K562 (cell line): ENCODE data around the gene ZDHHC17. TPM values are rescaled to one million over a fixed set of nuclear protein-coding genes. Genes with fewer than 3 reads are reported as not detected.
A peak's percentile ranks its signal among the peaks of the same experiment; 100 is the strongest.

Experiments used
- ATAC-seq: fragments of 200-7000 bp; cut with Tn5 transposase; 3 replicates; pipeline ENCODE4 v1.9.1; 2020; ENCODE audit warnings: moderate library complexity
- BruUV-seq: library from RNA; stranded (reverse); fragments of 400-500 nt; replicated peaks from 2 replicates; lab custom pipeline; 2021; lab: Mats Ljungman, UMichigan
- CTCF ChIA-PET: fragments of 300-600 bp; formaldehyde crosslinking; extraction: SDS; loops from one replicate; lab custom pipeline; 2021; ENCODE audit warnings: low intra/inter-chr PET ratio; lab: Yijun Ruan, JAX
- POLR2A ChIA-PET: fragments of 300-600, 350-650 bp; sonication (Branson Sonifier 250); formaldehyde crosslinking; extraction: SDS; loops from one replicate; lab custom pipeline; 2021; ENCODE audit warnings: antibody characterized with exemption, inconsistent platforms; lab: Yijun Ruan, JAX
- DNase-seq, 4 experiments: peaks; one replicate each; pipeline versions ENCODE4 v3.0.0 to v3.0.0-alpha.2; 2011 to 2018; ENCODE audit warnings: low spot score in 3 of 4, mixed read lengths in 3 of 4; ENCODE audit errors: extremely low read depth in 1 of 4
- FAIRE-seq: peaks from 2 replicates; lab custom pipeline; 2011; peaks lifted over from hg19 to GRCh38; lab: Jason Lieb, UNC
- H2AFZ ChIP-seq: 2 replicates; pipeline ENCODE4 v1.6.0; 2011; ENCODE audit warnings: low read depth, low read length, control low read depth, inconsistent platforms
- H3K27ac ChIP-seq: fragments of 200-600 bp; 3 replicates; pipeline ENCODE4 v1.8.0; 2011; ENCODE audit warnings: low read depth, mild to moderate bottlenecking, control low read depth, inconsistent platforms, low read length, moderate library complexity, mixed read lengths; ENCODE audit errors: extremely low read depth
- H3K27me3 ChIP-seq, 2 experiments: fragments of 300-600 bp in 1 of 2; 2 replicates in 1 of 2; 3 replicates in 1 of 2; pipeline versions ENCODE4 v1.6.0 to v1.8.0; 2011; ENCODE audit warnings: inconsistent platforms in 2 of 2, low read length in 2 of 2, mild to moderate bottlenecking in 1 of 2, mixed read lengths in 1 of 2, moderate library complexity in 1 of 2; ENCODE audit not compliant: control insufficient read depth in 2 of 2, insufficient read depth in 2 of 2
- H3K36me3 ChIP-seq: fragments of 300-600 bp; 3 replicates; pipeline ENCODE4 v1.8.0; 2011; ENCODE audit warnings: mild to moderate bottlenecking, low read length, inconsistent platforms; ENCODE audit not compliant: control insufficient read depth, insufficient read depth
- H3K4me1 ChIP-seq, 2 experiments: fragments of 200-600 bp in 1 of 2; replicated peaks in 1 of 2; 2 replicates in 1 of 2; 3 replicates in 1 of 2; pipeline versions ENCODE4 v1.5.1 to v1.8.0; 2011; ENCODE audit warnings: inconsistent platforms in 2 of 2, low read length in 2 of 2, mild to moderate bottlenecking in 1 of 2, mixed read lengths in 1 of 2, moderate library complexity in 1 of 2; ENCODE audit not compliant: control insufficient read depth in 2 of 2, insufficient read depth in 2 of 2
- H3K4me2 ChIP-seq: 2 replicates; pipeline ENCODE4 v1.6.1; 2011; ENCODE audit warnings: low read length, control low read depth, inconsistent platforms, mixed read lengths; ENCODE audit not compliant: insufficient read depth
- H3K4me3 ChIP-seq: fragments of 200-600 bp; sonication (generic), shearing (Covaris generic); 2 replicates; pipeline ENCODE4 v1.5.1; 2016; ENCODE audit warnings: control low read depth, inconsistent platforms
- H3K79me2 ChIP-seq: fragments of 200-600 bp; 3 replicates; pipeline ENCODE4 v1.8.0; 2011; ENCODE audit warnings: low read length, inconsistent platforms; ENCODE audit not compliant: control insufficient read depth, insufficient read depth
- H3K9ac ChIP-seq, 2 experiments: 2 replicates each; pipeline versions ENCODE4 v1.6.0 to v1.6.1; 2011; ENCODE audit warnings: low read depth in 2 of 2, low read length in 2 of 2, control low read depth in 1 of 2, inconsistent platforms in 1 of 2, mild to moderate bottlenecking in 1 of 2, mixed read lengths in 1 of 2; ENCODE audit not compliant: insufficient read depth in 1 of 2
- H3K9me1 ChIP-seq: one replicate; pipeline ENCODE4 v1.6.0; 2011; ENCODE audit warnings: inconsistent platforms, mild to moderate bottlenecking, low read length, moderate library complexity; ENCODE audit not compliant: control insufficient read depth, insufficient read depth
- H3K9me3 ChIP-seq: replicated peaks from 2 replicates; pipeline ENCODE4 v1.5.1; 2011; ENCODE audit warnings: low read depth, low read length, inconsistent platforms; ENCODE audit not compliant: control insufficient read depth, insufficient read depth
- H4K20me1 ChIP-seq: replicated peaks from 2 replicates; pipeline ENCODE4 v1.6.1; 2011; ENCODE audit warnings: low read length, inconsistent platforms, mixed read lengths; ENCODE audit not compliant: control insufficient read depth, insufficient read depth
- ARNT ChIP-seq, 2 experiments: fragments of 450-650 bp; IDR thresholded peaks; 2 replicates each; pipeline ENCODE4 v1.6.1; 2016; ENCODE audit warnings: mild to moderate bottlenecking in 1 of 2
- BACH1 ChIP-seq: fragments of 200-800 bp; sonication (Bioruptor generic); IDR thresholded peaks from 2 replicates; pipeline ENCODE4 v1.6.1; 2016; ENCODE audit warnings: missing genetic modification characterization, missing compliant biosample characterization
- BRF2 ChIP-seq: IDR thresholded peaks from 3 replicates; pipeline ENCODE4 v1.6.1; 2011; ENCODE audit warnings: borderline replicate concordance, mild to moderate bottlenecking; ENCODE audit not compliant: insufficient read length, insufficient read depth
- CREBBP ChIP-seq: IDR thresholded peaks from one replicate; pipeline ENCODE4 v1.6.1; 2012; ENCODE audit warnings: low read depth, mild to moderate bottlenecking, control low read depth, inconsistent platforms, low read length
- KLF6 ChIP-seq: fragments of 250-450 bp; sonication (Bioruptor Pico); IDR thresholded peaks from 2 replicates; pipeline ENCODE4 v1.4.0; 2020; ENCODE audit warnings: mild to moderate bottlenecking, moderate library complexity, borderline replicate concordance
- MAFF ChIP-seq: IDR thresholded peaks from 2 replicates; pipeline ENCODE4 v1.6.1; 2012; ENCODE audit warnings: low read length, improper control_type of control experiment
- NFE2 ChIP-seq: IDR thresholded peaks from 2 replicates; pipeline ENCODE4 v1.6.1; 2014; ENCODE audit warnings: antibody characterized with exemption, low read depth
- NR2C1 ChIP-seq, 2 experiments: fragments of 450-650 bp; IDR thresholded peaks; 2 replicates each; pipeline ENCODE4 v1.6.1; 2017; ENCODE audit warnings: mild to moderate bottlenecking in 2 of 2, antibody characterized with exemption in 1 of 2, inconsistent platforms in 1 of 2, missing compliant biosample characterization in 1 of 2, missing genetic modification characterization in 1 of 2
- PTBP1 ChIP-seq: fragments of 200-400 bp; formaldehyde crosslinking; IDR thresholded peaks from 2 replicates; pipeline ENCODE4 v1.6.1; 2017; ENCODE audit warnings: low read depth, low read length
- SPI1 ChIP-seq: IDR thresholded peaks from 2 replicates; pipeline ENCODE4 v1.6.1; 2011; ENCODE audit warnings: low read depth, low read length, control low read depth, borderline replicate concordance
- TOE1 ChIP-seq, 2 experiments: fragments of 450-650 bp in 1 of 2; sonication (generic) in 1 of 2; formaldehyde crosslinking in 1 of 2; IDR thresholded peaks; 2 replicates each; pipeline versions ENCODE4 v1.7.1 to v1.8.0; 2016 to 2022; ENCODE audit warnings: borderline replicate concordance in 2 of 2, mild to moderate bottlenecking in 2 of 2, antibody characterized with exemption in 1 of 2, inconsistent platforms in 1 of 2, low read depth in 1 of 2, missing genetic modification reagents in 1 of 2, moderate library complexity in 1 of 2
- ZFP36 ChIP-seq: fragments of 150-350 bp; IDR thresholded peaks from 2 replicates; pipeline ENCODE4 v1.6.1; 2018; ENCODE audit warnings: low read length, low read depth; ENCODE audit not compliant: partially characterized antibody
- ZNF551 ChIP-seq: fragments of 250-450 bp; sonication (Bioruptor Pico); IDR thresholded peaks from 2 replicates; pipeline ENCODE4 v1.5.0; 2021; ENCODE audit warnings: mild to moderate bottlenecking, moderate library complexity
- ZNF583 ChIP-seq: fragments of 250-450 bp; sonication (Bioruptor Pico); IDR thresholded peaks from 2 replicates; pipeline ENCODE4 v1.4.0; 2020
- ZNF76 ChIP-seq: fragments of 250-450 bp; sonication (Bioruptor Pico); IDR thresholded peaks from 2 replicates; pipeline ENCODE4 v1.4.0; 2020; ENCODE audit warnings: mild to moderate bottlenecking, moderate library complexity, borderline replicate concordance
- WGBS: fragments of 100-300 bp; shearing (Covaris generic); methylation state at CpG from one replicate; pipeline ENCODE4 v1.1.6; 2016; ENCODE audit warnings: low coverage, mixed read lengths; ENCODE audit not compliant: insufficient coverage; ENCODE audit errors: missing lambda C conversion rate; 5-methylcytosine and 5-hydroxymethylcytosine counted together
- in situ Hi-C: fragments of 300-500 bp; cut with MboI; formaldehyde crosslinking; loops from 4 replicates; pipeline ENCODE4 v1.15.0; 2018; ENCODE audit warnings: inconsistent platforms, mixed read lengths
- intact Hi-C: fragments of 100-400 bp; cut with micrococcal nuclease; formaldehyde crosslinking; loops from 2 replicates; pipeline ENCODE4 v1.14.2; 2022
- polyA plus RNA-seq, 8 experiments: library from polyadenylated mRNA; depleted of rRNA in 4 of 8; stranded (reverse) in 5 of 8; unstranded in 3 of 8; fragments of >200 nt; fragmentation: Nextera tagmentation in 2 of 8; fragmentation: Illumina TruSeq in 1 of 8; extraction: Ambion mirVana in 2 of 8; extraction: Trizol in 1 of 8; gene quantifications; 2 replicates each; pipeline versions ENCODE4 v1.2.1 to v1.2.3, GENCODE V29; 2011 to 2014; ENCODE audit warnings: inconsistent platforms in 1 of 8, missing spikeins in 1 of 8
- total RNA-seq, 7 experiments: library from RNA; depleted of rRNA in 6 of 7; stranded (reverse); fragments of >200 nt in 6 of 7; fragmentation: Illumina TruSeq in 2 of 7; extraction: Trizol in 2 of 7; gene quantifications; 2 replicates each; pipeline versions ENCODE4 v1.2.1 to v1.2.3, GENCODE V29; 2011 to 2021; ENCODE audit warnings: low replicate concordance in 1 of 7
- TF ChIP-seq, protein P1 (sequence below): fragments of 250-450 bp; sonication (Bioruptor Pico); IDR thresholded peaks from 2 replicates; pipeline ENCODE4 v1.4.0; 2020

ZDHHC17 gene
- total and polyA plus RNA-seq, 9 of the 15 experiments (the other 6 are each of a cell fraction or from before 2014, with no cell fraction given), result 6.7 to 66.0 (median 27.5) TPM

GRCh38 chr12:76715332-76715731 is 48.6 kb upstream of the ZDHHC17 start:
- no peaks in the 10 kb centered on the region for H3K79me2 ChIP-seq
- H3K4me2 ChIP-seq, result no peak overlapping the region
- H4K20me1 ChIP-seq, result no peaks in the 10 kb centered on the region
- H3K36me3 ChIP-seq, result no peaks in the 10 kb centered on the region
- 0 out of 2 replicates have a peak overlapping the region, but pooled peaks have one; percentile 27 for H2AFZ ChIP-seq
- no TSS peak for BruUV-seq
- ATAC-seq (no peak), FAIRE-seq (no peak), DNase-seq (no peak)
- no peak overlapping the region for H3K4me3 ChIP-seq
- H3K9me1 ChIP-seq, result no peaks in the 10 kb centered on the region
- CTCF ChIA-PET, result no interaction called here
- POLR2A ChIA-PET, result interaction anchor here (1.3 kb wide), 1 partner anchor 11 kb away, joined by 3 read pairs; no protein-coding TSS in a partner anchor
- WGBS, result 20% methylated on average over 3 of the region's 3 CpGs
- H3K9me3 ChIP-seq, result no peaks in the 10 kb centered on the region
- no peak overlapping the region for H3K9ac ChIP-seq
- peaks cover 0 to 12% of the 10 kb centered on the region in 2 experiments; a peak in 1 of 5 replicates for H3K27me3 ChIP-seq
- intact Hi-C loops (no loop called here), in situ Hi-C loops (no loop called here)
- H3K27ac ChIP-seq, result no peak overlapping the region
- TF ChIP-seq ZNF76 (CRISPR knock-in tag) (no peak), ZNF551 (CRISPR knock-in tag) (no peak), TOE1 (IDR thresholded peaks at IDR 0.05; ENCODE audit: borderline replicate concordance) (no peak), TOE1 (CRISPR knock-in tag; IDR thresholded peaks at IDR 0.05; ENCODE audit: borderline replicate concordance, low read depth) (no peak), MAFF (no peak), ZFP36 (no peak), ZNF583 (CRISPR knock-in tag) (no peak), KLF6 (CRISPR knock-in tag) (no peak), CREBBP (no peak), SPI1 (no peak), BRF2 (no peak), NFE2 (no peak), PTBP1 (no peak), NR2C1 (IDR thresholded peaks at IDR 0.05) (no peak), NR2C1 (tag; IDR thresholded peaks at IDR 0.05) (no peak), ARNT (IDR thresholded peaks at IDR 0.05) (no peak), BACH1 (no peak)
- TF ChIP-seq, protein P1, sequence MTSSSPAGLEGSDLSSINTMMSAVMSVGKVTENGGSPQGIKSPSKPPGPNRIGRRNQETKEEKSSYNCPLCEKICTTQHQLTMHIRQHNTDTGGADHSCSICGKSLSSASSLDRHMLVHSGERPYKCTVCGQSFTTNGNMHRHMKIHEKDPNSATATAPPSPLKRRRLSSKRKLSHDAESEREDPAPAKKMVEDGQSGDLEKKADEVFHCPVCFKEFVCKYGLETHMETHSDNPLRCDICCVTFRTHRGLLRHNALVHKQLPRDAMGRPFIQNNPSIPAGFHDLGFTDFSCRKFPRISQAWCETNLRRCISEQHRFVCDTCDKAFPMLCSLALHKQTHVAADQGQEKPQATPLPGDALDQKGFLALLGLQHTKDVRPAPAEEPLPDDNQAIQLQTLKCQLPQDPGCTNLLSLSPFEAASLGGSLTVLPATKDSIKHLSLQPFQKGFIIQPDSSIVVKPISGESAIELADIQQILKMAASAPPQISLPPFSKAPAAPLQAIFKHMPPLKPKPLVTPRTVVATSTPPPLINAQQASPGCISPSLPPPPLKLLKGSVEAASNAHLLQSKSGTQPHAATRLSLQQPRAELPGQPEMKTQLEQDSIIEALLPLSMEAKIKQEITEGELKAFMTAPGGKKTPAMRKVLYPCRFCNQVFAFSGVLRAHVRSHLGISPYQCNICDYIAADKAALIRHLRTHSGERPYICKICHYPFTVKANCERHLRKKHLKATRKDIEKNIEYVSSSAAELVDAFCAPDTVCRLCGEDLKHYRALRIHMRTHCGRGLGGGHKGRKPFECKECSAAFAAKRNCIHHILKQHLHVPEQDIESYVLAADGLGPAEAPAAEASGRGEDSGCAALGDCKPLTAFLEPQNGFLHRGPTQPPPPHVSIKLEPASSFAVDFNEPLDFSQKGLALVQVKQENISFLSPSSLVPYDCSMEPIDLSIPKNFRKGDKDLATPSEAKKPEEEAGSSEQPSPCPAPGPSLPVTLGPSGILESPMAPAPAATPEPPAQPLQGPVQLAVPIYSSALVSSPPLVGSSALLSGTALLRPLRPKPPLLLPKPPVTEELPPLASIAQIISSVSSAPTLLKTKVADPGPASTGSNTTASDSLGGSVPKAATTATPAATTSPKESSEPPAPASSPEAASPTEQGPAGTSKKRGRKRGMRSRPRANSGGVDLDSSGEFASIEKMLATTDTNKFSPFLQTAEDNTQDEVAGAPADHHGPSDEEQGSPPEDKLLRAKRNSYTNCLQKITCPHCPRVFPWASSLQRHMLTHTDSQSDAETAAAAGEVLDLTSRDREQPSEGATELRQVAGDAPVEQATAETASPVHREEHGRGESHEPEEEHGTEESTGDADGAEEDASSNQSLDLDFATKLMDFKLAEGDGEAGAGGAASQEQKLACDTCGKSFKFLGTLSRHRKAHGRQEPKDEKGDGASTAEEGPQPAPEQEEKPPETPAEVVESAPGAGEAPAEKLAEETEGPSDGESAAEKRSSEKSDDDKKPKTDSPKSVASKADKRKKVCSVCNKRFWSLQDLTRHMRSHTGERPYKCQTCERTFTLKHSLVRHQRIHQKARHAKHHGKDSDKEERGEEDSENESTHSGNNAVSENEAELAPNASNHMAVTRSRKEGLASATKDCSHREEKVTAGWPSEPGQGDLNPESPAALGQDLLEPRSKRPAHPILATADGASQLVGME (CRISPR knock-in tag), result no peak
- no peaks in the 10 kb centered on the region for H3K4me1 ChIP-seq
